GM18867 (cell line): ENCODE measurements around the gene WBP1L.
"Not testable (repeated sequence)": the region's sequence is repeated elsewhere in the genome, so short reads cannot be mapped to it uniquely, and the experiment has no call there.

Experiments
- ATAC-seq: cut with Tn5 transposase; IDR thresholded peaks from one replicate; pipeline ENCODE4 v1.9.1; 2021; ENCODE audit warnings: mild to moderate bottlenecking, moderate library complexity; ENCODE audit not compliant: unreplicated experiment

WBP1L gene

GRCh38 chr10:102802920-102803534 lies 59.3 kb downstream of the WBP1L start:
- ATAC-seq, result no peak

GRCh38 chr10:102804382-102805055 lies 60.8 kb downstream of the WBP1L start:
- ATAC-seq, result no peak

GRCh38 chr10:102808380-102808779 lies 64.6 kb downstream of the WBP1L start:
- no peak for ATAC-seq

GRCh38 chr10:102811346-102811745 lies 67.6 kb downstream of the WBP1L start:
- ATAC-seq, result no peak

- ATAC-seq, result no peak
Observed at GRCh38 chr10:102812231-102812876, 68.6 kb downstream of the WBP1L start.

GRCh38 chr10:102813017-102813541 lies 69.3 kb downstream of the WBP1L start:
- no peak for ATAC-seq

GRCh38 chr10:102813734-102814452 lies 70.1 kb downstream of the WBP1L start:
- no peak for ATAC-seq

GRCh38 chr10:102814453-102814871 lies 70.7 kb downstream of the WBP1L start:
- ATAC-seq, result no peak

GRCh38 chr10:102814873-102815661 lies 71.3 kb downstream of the WBP1L start:
- ATAC-seq, result no peak

GRCh38 chr10:102815790-102816549 lies 72.2 kb downstream of the WBP1L start:
- no peak for ATAC-seq

GRCh38 chr10:102817175-102817574 lies 73.4 kb downstream of the WBP1L start:
- no peak for ATAC-seq

- no peak for ATAC-seq
Observed at GRCh38 chr10:102819054-102819453, 75.3 kb downstream of the WBP1L start.

- not testable (repeated sequence) for ATAC-seq
Observed at GRCh38 chr10:102820008-102820407, 76.3 kb downstream of the WBP1L start.

GRCh38 chr10:102822222-102822621 lies 78.5 kb downstream of the WBP1L start:
- no peak for ATAC-seq

GRCh38 chr10:102824664-102825063 lies 80.9 kb downstream of the WBP1L start:
- ATAC-seq, result no peak

- no peak for ATAC-seq
Observed at GRCh38 chr10:102826148-102826796, 82.5 kb downstream of the WBP1L start.

- ATAC-seq, result no peak
Observed at GRCh38 chr10:102827597-102827975, 83.8 kb downstream of the WBP1L start.

- no peak for ATAC-seq
Observed at GRCh38 chr10:102831322-102832071, 87.7 kb downstream of the WBP1L start.

GRCh38 chr10:102832248-102832647 lies 88.5 kb downstream of the WBP1L start:
- ATAC-seq, result no peak
